GM12878 (cell line): ENCODE data around the gene RPS6KA2. TPM values are rescaled to one million over a fixed set of nuclear protein-coding genes. Genes with fewer than 3 reads are reported as not detected.

Experiments used
- ATAC-seq: fragments of 200-7000 bp; cut with Tn5 transposase; 3 replicates; pipeline ENCODE4 v1.9.1; 2020; ENCODE audit warnings: mild to moderate bottlenecking, moderate library complexity
- BruUV-seq: library from RNA; stranded (reverse); fragments of 400-500 nt; replicated peaks from 2 replicates; lab custom pipeline; 2021; lab: Mats Ljungman, UMichigan
- CTCF ChIA-PET: fragments of 300-600 bp; sonication (Branson Sonifier 250); formaldehyde crosslinking; extraction: SDS; loops from one replicate; lab custom pipeline; 2021; ENCODE audit warnings: inconsistent platforms; lab: Yijun Ruan, JAX
- POLR2A ChIA-PET: fragments of 350-600 bp; formaldehyde crosslinking; extraction: SDS; loops from one replicate; lab custom pipeline; 2021; ENCODE audit warnings: inconsistent platforms; lab: Charles Lee
- RAD21 ChIA-PET: fragments of 300-600 bp; sonication (Branson Sonifier 250); formaldehyde crosslinking; loops from one replicate; lab custom pipeline; 2023; ENCODE audit warnings: antibody characterized with exemption; ENCODE audit not compliant: unreplicated experiment; lab: Charles Lee
- SMC1A ChIA-PET: fragments of 300-600 bp; sonication (Branson Sonifier 250); formaldehyde crosslinking; loops from one replicate; lab custom pipeline; 2023; ENCODE audit not compliant: unreplicated experiment, uncharacterized antibody; lab: Charles Lee
- DNase-seq: peaks from one replicate; pipeline ENCODE4 v3.0.0-alpha.2; 2011; ENCODE audit warnings: low read depth, low spot score
- FAIRE-seq: peaks from 3 replicates; lab custom pipeline; 2011; peaks lifted over from hg19 to GRCh38; lab: Jason Lieb, UNC
- H2AFZ ChIP-seq: 2 replicates; pipeline ENCODE4 v1.6.0; 2011; ENCODE audit warnings: low read depth, low read length, control low read depth; ENCODE audit not compliant: control insufficient read depth
- H3K27ac ChIP-seq: 2 replicates; pipeline ENCODE4 v1.5.1; 2011; ENCODE audit warnings: control low read depth; ENCODE audit not compliant: control insufficient read depth, insufficient read depth
- H3K27me3 ChIP-seq, 2 experiments: replicated peaks in 1 of 2; 2 replicates each; pipeline versions ENCODE4 v1.6.0 to v1.6.1; 2011; ENCODE audit warnings: low read length in 1 of 2; ENCODE audit not compliant: control insufficient read depth in 2 of 2, insufficient read depth in 2 of 2
- H3K36me3 ChIP-seq, 2 experiments: 2 replicates each; pipeline ENCODE4 v1.5.1; 2011; ENCODE audit warnings: low read length in 1 of 2; ENCODE audit not compliant: control insufficient read depth in 2 of 2, insufficient read depth in 2 of 2
- H3K4me1 ChIP-seq: 2 replicates; pipeline ENCODE4 v1.6.1; 2011; ENCODE audit warnings: mild to moderate bottlenecking, low read length, moderate library complexity, mixed read lengths; ENCODE audit not compliant: control insufficient read depth, insufficient read depth
- H3K4me2 ChIP-seq: 2 replicates; pipeline ENCODE4 v1.6.0; 2011; ENCODE audit warnings: control low read depth; ENCODE audit not compliant: control insufficient read depth, insufficient read depth
- H3K4me3 ChIP-seq: fragments of 200-600 bp; sonication (generic); 2 replicates; pipeline ENCODE4 v1.5.1; 2016
- H3K79me2 ChIP-seq: 2 replicates; pipeline ENCODE4 v1.6.0; 2011; ENCODE audit warnings: low read length; ENCODE audit not compliant: control insufficient read depth, insufficient read depth
- H3K9ac ChIP-seq: 2 replicates; pipeline ENCODE4 v1.8.0; 2011; ENCODE audit warnings: low read length, control low read depth, mixed read lengths; ENCODE audit not compliant: control insufficient read depth, insufficient read depth
- H3K9me3 ChIP-seq: replicated peaks from 3 replicates; pipeline ENCODE4 v1.5.1; 2011; ENCODE audit warnings: mild to moderate bottlenecking, low read length; ENCODE audit not compliant: control insufficient read depth, insufficient read depth
- H4K20me1 ChIP-seq: 2 replicates; pipeline ENCODE4 v1.6.0; 2011; ENCODE audit not compliant: control insufficient read depth, insufficient read depth
- CEBPB ChIP-seq, 2 experiments: fragments of 150-350 bp in 1 of 2; IDR thresholded peaks; 2 replicates each; pipeline ENCODE4 v1.6.1; 2012 to 2014; ENCODE audit warnings: low read depth in 2 of 2, low read length in 2 of 2, borderline replicate concordance in 1 of 2, inconsistent platforms in 1 of 2
- CTCF ChIP-seq, 3 experiments: IDR thresholded peaks in 2 of 3; conservative IDR thresholded peaks in 1 of 3; 2 replicates each; pipeline ENCODE4 v1.5.1; 2011; ENCODE audit warnings: low read depth in 3 of 3, low read length in 3 of 3, mild to moderate bottlenecking in 3 of 3, control low read depth in 2 of 3, moderate library complexity in 2 of 3, inconsistent platforms in 1 of 3, mixed read lengths in 1 of 3; ENCODE audit not compliant: control insufficient read depth in 2 of 3, insufficient read depth in 1 of 3; ENCODE audit errors: extremely low read depth in 1 of 3
- EZH2 ChIP-seq: IDR thresholded peaks from 2 replicates; pipeline ENCODE4 v1.6.1; 2012; ENCODE audit warnings: low read depth, mild to moderate bottlenecking, control low read depth, inconsistent platforms, low read length, borderline replicate concordance; ENCODE audit not compliant: control insufficient read depth
- GATAD2B ChIP-seq: fragments of 450-650 bp; conservative IDR thresholded peaks from 2 replicates; pipeline ENCODE4 v1.6.1; 2017; ENCODE audit warnings: low read depth, mild to moderate bottlenecking, moderate library complexity
- IKZF1 ChIP-seq: fragments of 450-650 bp; conservative IDR thresholded peaks from 2 replicates; pipeline ENCODE4 v1.6.1; 2017; ENCODE audit warnings: antibody characterized with exemption, mild to moderate bottlenecking
- KAT2A ChIP-seq: conservative IDR thresholded peaks from 2 replicates; pipeline ENCODE4 v1.6.1; 2011; ENCODE audit warnings: low read depth, low read length; ENCODE audit not compliant: control insufficient read depth
- MLLT1 ChIP-seq: fragments of 450-650 bp; IDR thresholded peaks from 2 replicates; pipeline ENCODE4 v1.6.1; 2016; ENCODE audit warnings: mild to moderate bottlenecking
- POLR2AphosphoS2 ChIP-seq: IDR thresholded peaks from 2 replicates; pipeline ENCODE4 v1.6.1; 2011; ENCODE audit warnings: low read depth, mild to moderate bottlenecking, low read length, improper control_type of control experiment, moderate library complexity
- SUPT20H ChIP-seq: IDR thresholded peaks from 2 replicates; pipeline ENCODE4 v1.6.1; 2011; ENCODE audit warnings: low read depth, mild to moderate bottlenecking, low read length, moderate library complexity, borderline replicate concordance; ENCODE audit not compliant: control insufficient read depth
- USF2 ChIP-seq: IDR thresholded peaks from 2 replicates; pipeline ENCODE4 v1.6.1; 2011; ENCODE audit warnings: low read depth, low read length, improper control_type of control experiment, borderline replicate concordance
- ZBTB11 ChIP-seq: fragments of 450-650 bp; formaldehyde crosslinking; IDR thresholded peaks from 2 replicates; pipeline ENCODE4 v1.5.0; 2022; ENCODE audit warnings: mild to moderate bottlenecking, missing genetic modification characterization
- ZNF622 ChIP-seq: fragments of 450-650 bp; IDR thresholded peaks from 2 replicates; pipeline ENCODE4 v1.6.1; 2017; ENCODE audit warnings: mild to moderate bottlenecking, inconsistent platforms
- ZZZ3 ChIP-seq: IDR thresholded peaks from 2 replicates; pipeline ENCODE4 v1.6.1; 2011; ENCODE audit warnings: low read depth; ENCODE audit not compliant: control insufficient read depth, insufficient read length
- WGBS: methylation state at CpG from one replicate; pipeline ENCODE4 v1.1.6; 2016; ENCODE audit warnings: low lambda C conversion rate; ENCODE audit not compliant: insufficient replicate concordance, insufficient coverage; ENCODE audit errors: missing lambda C conversion rate; 5-methylcytosine and 5-hydroxymethylcytosine counted together
- in situ Hi-C: fragments of 300-500 bp; cut with MboI; formaldehyde crosslinking; loops from 9 replicates; pipeline ENCODE4 v1.14.3; 2018; ENCODE audit warnings: mixed read lengths
- intact Hi-C: fragments of 100-400 bp; cut with micrococcal nuclease; formaldehyde crosslinking; loops from one replicate; pipeline ENCODE4 v1.14.2; 2022; ENCODE audit not compliant: unreplicated experiment
- polyA plus RNA-seq, 11 experiments: library from polyadenylated mRNA; depleted of rRNA in 4 of 11; unstranded in 6 of 11; stranded (reverse) in 5 of 11; fragments of >200 nt; fragmentation: Nextera tagmentation in 4 of 11; fragmentation: Illumina TruSeq in 1 of 11; extraction: Ambion mirVana in 4 of 11; extraction: Trizol in 1 of 11; gene quantifications; 1 replicate in 1 of 11; 2 replicates in 10 of 11; pipeline versions ENCODE4 v1.2.1 to v1.2.3, GENCODE V29; 2011 to 2016; ENCODE audit warnings: inconsistent platforms in 2 of 11, missing spikeins in 2 of 11, low read depth in 1 of 11
- total RNA-seq, 4 experiments: library from RNA; depleted of rRNA in 3 of 4; stranded (reverse); fragments of >200 nt in 3 of 4; fragmentation: Illumina TruSeq in 1 of 4; extraction: Trizol in 1 of 4; gene quantifications; 2 replicates each; pipeline versions ENCODE4 v1.2.1 to v1.2.3, GENCODE V29; 2013 to 2021

Gene RPS6KA2
- total and polyA plus RNA-seq, 10 of the 15 experiments (the other 5 are each of a cell fraction or from before 2014, with no cell fraction given) = 0.02 to 1.0 (median 0.22) TPM; not detected in 1

- TF ChIP-seq ZBTB11 (CRISPR knock-in tag) = no peak
- no peak for TF ChIP-seq GATAD2B
- TF ChIP-seq EZH2 = no peak
- TF ChIP-seq POLR2AphosphoS2 = no peak
Observed at GRCh38 chr6:166504100-166504499, 123.0 kb downstream of the RPS6KA2 start (continued).

- peaks cover 12% of the 10 kb centered on the region for H3K9me3 ChIP-seq
- H3K36me3 ChIP-seq = no peaks in the 10 kb centered on the region
- in situ Hi-C loops = no loop called here
- no peak overlapping the region for H3K27ac ChIP-seq
- H3K27me3 ChIP-seq = no peaks in the 10 kb centered on the region
- H2AFZ ChIP-seq = no peak overlapping the region
- BruUV-seq = no TSS peak
- FAIRE-seq (no peak), DNase-seq (no peak), ATAC-seq (no peak)
- RAD21 ChIA-PET = no interaction called here
- H3K4me3 ChIP-seq = no peak overlapping the region
- H3K4me1 ChIP-seq = peaks cover 17% of the 10 kb centered on the region
- intact Hi-C loops = no loop called here
- SMC1A ChIA-PET = no interaction called here
- no peaks in the 10 kb centered on the region for H3K79me2 ChIP-seq
- H4K20me1 ChIP-seq = no peaks in the 10 kb centered on the region
- POLR2A ChIA-PET = no interaction called here
- no peak overlapping the region for H3K9ac ChIP-seq
- CTCF ChIA-PET = no interaction called here
- H3K4me2 ChIP-seq = no peak overlapping the region
- 71% methylated on average over 12 of the region's 12 CpGs for WGBS
- TF ChIP-seq CEBPB (IDR thresholded peaks at IDR 0.05; ENCODE audit: borderline replicate concordance in 1 of 2, low read depth in 2 of 2, low read length in 2 of 2) = no peak
- no peak for TF ChIP-seq IKZF1
- TF ChIP-seq ZNF622 = no peak
- no peak for TF ChIP-seq MLLT1
- no peak for TF ChIP-seq CTCF (IDR thresholded peaks at IDR 0.05 in 2 of 3, conservative IDR thresholded peaks at IDR 0.05 in 1 of 3; ENCODE audit: control insufficient read depth in 2 of 3, extremely low read depth in 1 of 3, insufficient read depth in 1 of 3, low read depth in 3 of 3, low read length in 3 of 3)
- no peak for TF ChIP-seq KAT2A
- no peak for TF ChIP-seq ZZZ3
- no peak for TF ChIP-seq USF2
- no peak for TF ChIP-seq SUPT20H
Observed at GRCh38 chr6:166503167-166503744, 123.8 kb downstream of the RPS6KA2 start.
